ENCODE data around the gene UBASH3A. TPM values are rescaled to one million over a fixed set of nuclear protein-coding genes. Genes with fewer than 3 reads are reported as not detected.

UBASH3A gene
- polyA plus RNA-seq, 1 donor from 2014 or later: 1.6 TPM

GRCh38 chr21:42481169-42481568 lies 77.5 kb downstream of the UBASH3A start:
- no peak overlapping the region for H3K4me3 Mint-ChIP-seq
- H3K36me3 Mint-ChIP-seq: no peaks in the 10 kb centered on the region
- peaks cover 5% of the 10 kb centered on the region for H3K27me3 Mint-ChIP-seq
- peaks cover 0 to 6% (median 4%) of the 10 kb centered on the region in 3 donors for H3K4me1 Mint-ChIP-seq
- H3K9me3 Mint-ChIP-seq: no peaks in the 10 kb centered on the region
- H3K27ac Mint-ChIP-seq: peak overlapping the region in 1 of 3 donors; percentile 41

GRCh38 chr21:42484966-42485365 lies 81.3 kb downstream of the UBASH3A start:
- peaks cover 8% of the 10 kb centered on the region for H3K27me3 Mint-ChIP-seq
- no peaks in the 10 kb centered on the region for H3K9me3 Mint-ChIP-seq
- no peaks in the 10 kb centered on the region for H3K36me3 Mint-ChIP-seq
- H3K4me1 Mint-ChIP-seq: peaks cover 0 to 4% (median 0%) of the 10 kb centered on the region in 3 donors
- H3K27ac Mint-ChIP-seq: no peak overlapping the region
- no peak overlapping the region for H3K4me3 Mint-ChIP-seq

DNA sequence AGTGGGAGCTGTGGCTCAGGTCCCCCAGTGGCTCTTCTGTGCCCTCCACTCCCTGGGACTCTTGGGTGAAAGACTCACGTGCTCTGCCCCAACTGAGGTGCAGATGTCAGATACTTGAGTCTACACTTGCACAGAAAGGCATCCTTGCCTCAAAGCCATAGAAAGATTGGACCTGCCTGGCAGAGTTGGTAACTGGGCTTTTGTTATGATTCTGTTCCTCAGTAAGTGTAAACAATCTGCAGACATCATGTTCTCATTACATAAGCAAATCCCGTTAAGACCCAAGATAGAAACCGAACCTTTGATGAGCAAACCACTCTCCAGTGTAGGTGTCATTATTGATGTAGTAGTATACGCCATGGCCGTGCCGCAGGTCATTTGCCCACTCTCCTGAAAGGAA lies 82.4 kb downstream of the UBASH3A start:
- no peaks in the 10 kb centered on the region for H3K9me3 Mint-ChIP-seq

DNA sequence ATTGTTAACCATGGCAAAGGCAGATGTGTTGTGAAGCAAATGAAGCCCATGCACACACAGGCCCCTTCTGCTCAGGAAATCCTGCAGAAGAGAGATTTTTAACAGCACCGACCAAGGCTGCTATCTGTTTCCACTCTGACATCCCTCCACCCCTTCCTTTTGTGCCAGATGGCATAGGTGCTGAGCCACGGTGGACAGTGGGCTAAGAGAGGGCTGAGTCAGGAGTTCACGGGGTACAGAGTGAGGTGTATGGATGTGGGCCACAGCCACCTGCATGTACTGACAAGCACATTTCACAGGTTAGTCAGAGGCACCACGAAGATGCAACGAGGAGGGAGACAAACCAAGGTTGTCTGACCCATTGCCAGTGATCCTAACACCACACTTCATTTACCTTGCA lies 82.8 kb downstream of the UBASH3A start:
- Mint-ChIP-seq H3K4me1 (peaks cover 0 to 4% (median 3%) of the 10 kb centered on the region in 3 donors), H3K27ac (peak overlapping the region in 1 of 3 donors; percentile 22), H3K9me3 (no peaks in the 10 kb centered on the region), H3K27me3 (peaks cover 8% of the 10 kb centered on the region), H3K36me3 (peaks cover 2% of the 10 kb centered on the region), H3K4me3 (no peak overlapping the region)

More for the DNA sequence above, 82.4 kb downstream of the UBASH3A start:
- Mint-ChIP-seq H3K4me1 (peaks cover 0 to 4% (median 3%) of the 10 kb centered on the region in 3 donors), H3K27ac (peak overlapping the region in 1 of 3 donors; percentile 22), H3K36me3 (peaks cover 2% of the 10 kb centered on the region), H3K4me3 (no peak overlapping the region), H3K27me3 (peaks cover 8% of the 10 kb centered on the region)

GRCh38 chr21:42489006-42489563 lies 85.4 kb downstream of the UBASH3A start:
- Mint-ChIP-seq H3K36me3 (peaks cover 2% of the 10 kb centered on the region), H3K27me3 (peaks cover 6% of the 10 kb centered on the region), H3K27ac (no peak overlapping the region), H3K4me3 (peak overlapping the region in 1 of 4 donors; percentile 29), H3K9me3 (no peaks in the 10 kb centered on the region), H3K4me1 (peaks cover 0 to 3% (median 3%) of the 10 kb centered on the region in 3 donors)

- Mint-ChIP-seq H3K4me3 (no peak overlapping the region), H3K36me3 (peaks cover 2% of the 10 kb centered on the region), H3K27ac (no peak overlapping the region), H3K9me3 (no peaks in the 10 kb centered on the region), H3K4me1 (peaks cover 0 to 3% (median 3%) of the 10 kb centered on the region in 3 donors), H3K27me3 (peaks cover 6% of the 10 kb centered on the region)
Measured at GRCh38 chr21:42489991-42490390, 86.3 kb downstream of the UBASH3A start.

DNA sequence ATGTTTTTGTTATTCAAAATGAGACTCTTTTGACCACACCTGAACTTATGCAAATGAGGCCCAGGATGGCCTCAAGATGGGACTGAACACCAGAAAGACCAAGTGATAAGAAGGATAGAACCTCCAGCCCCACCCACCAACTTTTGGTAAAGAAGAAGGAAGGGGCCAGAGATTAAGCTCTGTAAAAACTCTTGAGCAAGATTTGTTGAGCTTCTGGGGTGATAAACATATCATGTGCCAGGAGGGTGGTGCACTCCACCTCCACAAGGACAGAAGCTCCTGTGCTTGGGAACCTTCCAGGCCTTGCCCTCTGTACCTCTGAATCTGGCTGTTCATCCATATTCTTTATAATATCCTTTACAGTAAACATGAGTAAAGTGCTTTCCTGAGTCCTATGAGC lies 87.0 kb downstream of the UBASH3A start:
- peaks cover 6% of the 10 kb centered on the region for H3K27me3 Mint-ChIP-seq
- peaks cover under 1 to 6% (median 5%) of the 10 kb centered on the region in 3 donors for H3K4me1 Mint-ChIP-seq
- peaks cover 2% of the 10 kb centered on the region for H3K36me3 Mint-ChIP-seq
- H3K9me3 Mint-ChIP-seq: no peaks in the 10 kb centered on the region
- no peak overlapping the region for H3K4me3 Mint-ChIP-seq
- no peak overlapping the region for H3K27ac Mint-ChIP-seq

DNA sequence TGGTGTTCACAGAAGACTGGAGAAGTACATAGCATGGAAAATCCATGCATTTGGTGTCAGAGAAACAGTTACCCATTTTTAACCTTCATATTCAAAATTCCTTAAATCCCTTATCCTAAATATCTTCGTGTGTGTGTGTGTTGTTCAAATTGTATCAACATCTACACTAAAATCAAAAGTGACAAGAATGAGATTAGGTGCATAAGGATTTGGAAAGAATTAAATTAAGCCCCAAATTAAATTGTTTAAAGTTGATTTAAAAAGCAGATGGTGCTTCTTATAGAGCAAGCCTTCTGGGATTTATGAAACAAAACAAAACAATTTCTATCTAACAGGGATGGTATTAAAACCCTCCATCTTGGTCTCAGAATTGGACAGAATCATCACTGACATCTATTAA lies 87.6 kb downstream of the UBASH3A start:
- Mint-ChIP-seq H3K27ac (no peak overlapping the region), H3K9me3 (no peaks in the 10 kb centered on the region), H3K4me3 (no peak overlapping the region), H3K36me3 (peaks cover 2% of the 10 kb centered on the region), H3K4me1 (peaks cover 5 to 8% (median 6%) of the 10 kb centered on the region in 3 donors), H3K27me3 (peaks cover 6% of the 10 kb centered on the region)

DNA sequence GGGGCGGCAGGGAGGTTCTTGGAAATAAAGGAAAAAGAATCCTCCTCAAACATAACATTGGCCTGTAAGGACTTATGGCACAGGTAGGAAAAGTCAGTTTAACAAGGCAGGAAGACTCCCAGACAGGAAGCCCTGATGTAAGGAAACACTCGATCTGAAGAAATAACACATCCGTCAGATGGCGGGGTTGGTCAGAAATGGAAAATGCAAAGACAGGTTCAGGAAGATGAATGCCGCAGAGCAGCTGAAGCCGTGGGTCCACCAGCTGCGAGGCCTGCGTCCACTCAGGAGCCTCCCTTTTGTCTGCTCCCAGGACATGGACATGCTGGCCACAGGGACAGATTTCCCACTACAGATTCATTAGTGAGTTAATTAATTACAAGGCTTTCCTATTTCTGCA lies 88.5 kb downstream of the UBASH3A start:
- Mint-ChIP-seq H3K4me3 (peak overlapping the region in 1 of 4 donors; percentile 7), H3K4me1 (peaks cover 10 to 11% (median 10%) of the 10 kb centered on the region in 3 donors), H3K9me3 (no peaks in the 10 kb centered on the region), H3K27me3 (peaks cover 6% of the 10 kb centered on the region), H3K27ac (no peak overlapping the region), H3K36me3 (peaks cover 2% of the 10 kb centered on the region)

DNA sequence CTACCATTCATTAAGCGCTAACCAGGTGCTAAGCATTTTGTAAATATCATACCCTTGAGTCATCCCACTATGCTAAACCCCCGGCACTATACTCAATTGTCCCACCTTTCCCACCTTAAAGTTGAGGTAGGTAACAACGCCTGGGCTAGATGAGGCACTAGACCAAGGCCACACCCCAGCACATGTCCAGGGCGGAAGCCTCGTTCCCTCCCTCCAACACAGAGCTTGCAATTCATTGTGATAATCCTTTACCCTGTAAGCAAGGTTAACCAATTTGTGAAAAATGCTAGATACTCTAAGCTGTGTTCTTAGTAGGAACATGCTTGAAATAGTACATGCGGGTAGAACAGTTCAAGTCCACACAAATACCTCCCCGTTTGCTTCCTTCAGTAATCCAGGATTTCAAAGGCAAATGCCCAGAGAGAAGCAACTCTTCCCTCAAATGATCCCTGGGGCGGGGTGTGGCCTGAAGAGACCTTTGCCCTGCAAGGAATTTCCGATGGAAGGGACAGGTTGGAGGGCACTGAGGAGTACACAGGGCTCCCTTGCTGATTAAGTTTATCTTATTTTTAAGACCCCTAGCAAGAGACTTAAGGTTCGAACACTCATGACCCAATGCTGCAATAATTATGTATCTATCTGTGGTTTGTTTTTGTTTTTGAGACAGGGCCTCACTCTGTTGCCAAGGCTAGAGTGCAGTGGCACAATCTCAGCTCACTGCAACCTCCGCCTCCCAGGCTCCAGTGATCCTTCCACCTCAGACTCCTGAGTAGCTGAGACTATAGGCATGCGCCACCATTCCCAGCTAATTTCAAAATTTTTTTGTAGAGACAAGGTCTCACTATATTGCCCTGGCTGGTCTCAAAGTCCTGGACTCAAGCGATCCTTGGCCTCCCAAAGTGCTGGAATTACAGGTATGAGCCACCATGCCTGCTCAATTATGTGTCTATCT lies 89.7 kb downstream of the UBASH3A start:
- peaks cover 2% of the 10 kb centered on the region for H3K36me3 Mint-ChIP-seq
- peaks cover 3% of the 10 kb centered on the region for H3K27me3 Mint-ChIP-seq
- H3K9me3 Mint-ChIP-seq: no peaks in the 10 kb centered on the region
- no peak overlapping the region for H3K27ac Mint-ChIP-seq
- H3K4me3 Mint-ChIP-seq: no peak overlapping the region
- H3K4me1 Mint-ChIP-seq: peaks cover 10 to 11% (median 11%) of the 10 kb centered on the region in 3 donors

DNA sequence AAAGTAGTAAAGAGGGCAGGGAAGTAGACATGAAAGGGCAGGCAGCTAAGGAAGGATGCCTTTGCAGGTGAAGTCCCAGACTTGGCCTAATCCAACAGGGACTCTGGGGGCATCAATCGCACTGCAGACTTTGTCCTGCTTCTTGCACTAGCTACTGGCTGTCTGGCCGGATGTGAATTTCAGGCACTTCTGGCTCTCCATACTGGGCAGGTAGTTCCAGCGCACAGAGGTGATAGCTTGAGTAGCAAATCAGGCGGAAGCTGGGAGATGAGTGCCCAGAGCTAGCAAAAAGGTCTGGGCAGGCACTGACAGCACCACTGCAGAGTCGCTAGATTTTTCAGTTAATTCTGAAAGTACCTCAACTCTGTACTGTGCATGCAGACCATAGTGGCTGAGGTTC lies 91.3 kb downstream of the UBASH3A start:
- Mint-ChIP-seq H3K36me3 (peaks cover 2% of the 10 kb centered on the region), H3K4me3 (peak overlapping the region in 1 of 4 donors; percentile 72), H3K9me3 (no peaks in the 10 kb centered on the region), H3K4me1 (peaks cover 10 to 11% (median 11%) of the 10 kb centered on the region in 3 donors), H3K27me3 (peaks cover 1% of the 10 kb centered on the region), H3K27ac (peak overlapping the region in 1 of 3 donors; percentile 87)

DNA sequence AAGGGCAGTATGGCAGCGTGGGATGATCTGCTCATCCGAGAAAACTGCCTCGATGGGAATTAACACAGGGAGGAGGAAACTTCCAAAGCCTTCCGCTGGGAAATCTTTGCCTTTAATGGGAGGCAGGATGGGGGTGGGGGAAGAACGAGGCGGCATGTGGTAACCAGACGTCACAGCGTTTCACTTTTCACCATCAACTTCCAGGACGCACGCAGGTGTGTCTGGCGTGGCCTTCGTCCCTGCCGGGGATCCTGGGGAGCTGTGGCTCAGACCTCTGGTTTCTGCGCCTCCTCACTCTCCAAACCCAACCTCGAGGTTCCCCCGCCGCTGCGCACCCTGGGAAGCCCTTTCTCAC lies 92.0 kb downstream of the UBASH3A start:
- Mint-ChIP-seq H3K4me3 (peak overlapping the region; percentile 86 to 95 (median 92)), H3K4me1 (peaks cover 8 to 11% (median 10%) of the 10 kb centered on the region in 3 donors), H3K9me3 (no peaks in the 10 kb centered on the region), H3K36me3 (no peaks in the 10 kb centered on the region), H3K27me3 (peaks cover 1% of the 10 kb centered on the region), H3K27ac (peak overlapping the region; percentile 87 to 91 (median 90))

DNA sequence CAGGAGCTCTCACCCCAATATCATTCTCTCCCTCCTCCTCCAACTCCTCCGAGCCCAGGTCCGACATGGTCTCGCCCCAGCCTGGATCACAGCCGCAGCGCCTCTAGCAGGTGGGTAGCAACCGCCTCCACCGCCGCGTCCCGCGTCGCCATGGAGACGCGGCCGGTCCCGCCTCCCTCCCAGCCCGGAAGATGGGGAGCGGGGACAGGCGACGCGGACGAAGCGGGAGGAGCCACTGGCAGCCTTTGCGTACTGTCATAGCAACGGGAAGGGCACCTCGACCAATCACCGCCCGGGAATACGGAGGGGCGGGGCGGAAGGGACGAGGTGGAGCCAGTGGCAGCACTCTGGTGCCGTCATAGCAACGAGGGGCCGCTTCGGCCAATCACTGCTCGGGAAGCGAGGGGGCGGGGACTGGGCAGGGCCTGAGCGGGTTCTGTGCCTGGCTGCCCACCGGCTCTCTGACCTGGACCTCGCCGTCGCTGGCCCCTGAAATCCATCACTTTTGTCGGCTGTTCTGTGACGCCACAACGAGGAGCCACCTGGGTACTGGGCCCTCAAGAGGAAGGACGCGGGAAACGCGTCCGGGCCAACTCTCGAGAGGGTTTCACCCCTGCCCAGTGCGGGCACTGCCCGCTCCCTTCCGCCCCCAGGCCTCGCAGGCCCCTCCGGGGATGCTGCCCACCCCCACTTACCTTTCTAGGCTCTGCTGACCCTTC lies 92.6 kb downstream of the UBASH3A start, which contains the start of gene RSPH1:
Gene RSPH1, minus strand, starts transcription at position 105 of the 719 bp plus-strand sequence. Its CDS starts 38 bp downstream, at position 67.
- Mint-ChIP-seq H3K9me3 (no peaks in the 10 kb centered on the region), H3K27ac (peak within 1 kb of the TSS; percentile 87 to 91 (median 90)), H3K36me3 (no peaks in the 10 kb centered on the region), H3K4me3 (peak within 1 kb of the TSS; percentile 86 to 95 (median 92)), H3K27me3 (peaks cover 1% of the 10 kb centered on the region), H3K4me1 (peaks cover 8 to 11% (median 10%) of the 10 kb centered on the region in 3 donors)

DNA sequence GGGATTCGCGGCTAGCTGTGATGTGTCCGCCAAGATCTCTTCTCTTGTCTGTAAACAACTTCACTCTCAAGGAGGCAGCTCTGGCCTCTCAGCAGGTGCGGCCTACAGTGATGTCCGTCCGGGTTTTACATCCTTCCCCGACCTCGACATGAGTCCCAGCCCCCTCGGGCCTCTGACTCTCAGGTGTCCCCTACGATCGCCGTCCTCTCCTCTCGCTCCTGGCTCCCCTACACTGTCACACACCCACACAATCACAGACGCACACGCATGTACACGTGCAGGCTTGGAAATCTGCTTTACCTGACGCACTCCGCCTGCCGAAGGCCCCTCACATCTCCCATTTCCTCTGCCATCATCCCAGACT lies 93.1 kb downstream of the UBASH3A start:
- peaks cover 1% of the 10 kb centered on the region for H3K27me3 Mint-ChIP-seq
- H3K36me3 Mint-ChIP-seq: no peaks in the 10 kb centered on the region
- H3K27ac Mint-ChIP-seq: peak overlapping the region; percentile 85 to 91 (median 87)
- H3K9me3 Mint-ChIP-seq: no peaks in the 10 kb centered on the region
- H3K4me3 Mint-ChIP-seq: peak overlapping the region; percentile 86 to 95 (median 92)
- H3K4me1 Mint-ChIP-seq: peaks cover 8 to 11% (median 10%) of the 10 kb centered on the region in 3 donors

All from IgD-negative memory B cell (primary cell).